ENCODE measurements around the gene SERINC3. TPM values are rescaled to one million over a fixed set of nuclear protein-coding genes. Genes with fewer than 3 reads are reported as not detected.

SERINC3 gene
- total and polyA plus RNA-seq, 10 of the 15 experiments (the other 5 are each of a cell fraction or from before 2014, with no cell fraction given) = 24.5 to 96.8 (median 38.8) TPM

DNA sequence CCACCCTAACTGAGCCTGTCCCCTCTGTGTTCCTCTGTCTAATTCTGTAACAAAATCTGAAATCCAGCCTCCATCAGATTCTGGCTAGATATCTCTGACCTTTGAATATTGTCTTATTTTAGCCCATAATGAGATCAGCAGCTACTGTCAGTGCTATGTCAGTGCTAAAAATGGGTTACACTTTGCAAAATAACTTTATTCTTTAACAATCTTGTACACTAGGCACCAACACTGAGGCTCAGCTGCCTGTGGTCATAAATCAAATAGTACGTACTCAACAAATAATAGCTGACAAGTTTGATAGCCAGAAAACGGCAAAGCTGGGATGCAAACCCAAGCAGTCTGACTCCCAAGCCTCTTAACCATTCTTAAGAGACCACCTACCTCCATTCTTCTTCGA lies 24.1 kb downstream of the SERINC3 start:
- intact Hi-C loops (cut with micrococcal nuclease; ENCODE audit: unreplicated experiment) (no loop called here), in situ Hi-C loops (cut with MboI) (no loop called here)
- DNase-seq (ENCODE audit: low read depth, low spot score) (no peak), ATAC-seq (no peak), FAIRE-seq (no peak)
- Histone ChIP-seq H3K9me3 (replicated peaks; ENCODE audit: control insufficient read depth, insufficient read depth, low read length) (no peaks in the 10 kb centered on the region), H3K27ac (ENCODE audit: control insufficient read depth, insufficient read depth) (no peak overlapping the region), H3K27me3 (replicated peaks in 1 of 2; ENCODE audit: control insufficient read depth in 2 of 2, insufficient read depth in 2 of 2, low read length in 1 of 2) (no peaks in the 10 kb centered on the region), H3K36me3 (ENCODE audit: control insufficient read depth in 2 of 2, insufficient read depth in 2 of 2, low read length in 1 of 2) (peaks cover 16 to 25% of the 10 kb centered on the region in 2 experiments), H3K4me2 (ENCODE audit: control insufficient read depth, insufficient read depth) (no peak overlapping the region), H2AFZ (ENCODE audit: control insufficient read depth, low read depth, low read length) (no peak overlapping the region), H3K79me2 (ENCODE audit: control insufficient read depth, insufficient read depth, low read length) (no peaks in the 10 kb centered on the region), H3K9ac (ENCODE audit: control insufficient read depth, insufficient read depth, low read length) (no peak overlapping the region), H4K20me1 (ENCODE audit: control insufficient read depth, insufficient read depth) (no peaks in the 10 kb centered on the region), H3K4me1 (ENCODE audit: control insufficient read depth, insufficient read depth, low read length) (peaks cover 11% of the 10 kb centered on the region), H3K4me3 (no peak overlapping the region)
- BruUV-seq (replicated peaks) = no TSS peak
- ChIA-PET SMC1A (ENCODE audit: uncharacterized antibody, unreplicated experiment) (interaction anchor here (0.9 to 1.1 kb wide), 3 partner anchors 26 to 113 kb away, joined by 3 to 4 read pairs (median 3); no protein-coding TSS in a partner anchor), RAD21 (ENCODE audit: unreplicated experiment) (no interaction called here), POLR2A (interaction anchor here (0.9 kb wide), 1 partner anchor 26 kb away, joined by 3 read pairs; no protein-coding TSS in a partner anchor), CTCF (interaction anchor here (1.1 to 1.5 kb wide), 3 partner anchors 21 to 36 kb away, joined by 3 to 6 read pairs (median 3); no protein-coding TSS in a partner anchor)
- TF ChIP-seq ETV6 (conservative IDR thresholded peaks at IDR 0.05 in 1 of 2, IDR thresholded peaks at IDR 0.05 in 1 of 2; ENCODE audit: borderline replicate concordance in 1 of 2, low read depth in 1 of 2) (no peak), FOXK2 (IDR thresholded peaks at IDR 0.05) (no peak), NFYB (IDR thresholded peaks at IDR 0.05; ENCODE audit: insufficient read depth, low read depth, low read length) (no peak), FOXM1 (IDR thresholded peaks at IDR 0.05; ENCODE audit: low read depth, low read length) (0 out of 2 replicates have a peak, but pooled peaks have one; percentile 4)
- 99% methylated on average over 3 of the region's 3 CpGs for WGBS (ENCODE audit: insufficient coverage, insufficient replicate concordance, low lambda C conversion rate, missing lambda C conversion rate)

- SMC1A ChIA-PET (ENCODE audit: uncharacterized antibody, unreplicated experiment) = interaction anchor here (1.0 kb wide), 1 partner anchor 27 kb away, joined by 3 read pairs; no protein-coding TSS in a partner anchor
- CTCF ChIA-PET = no interaction called here
- BruUV-seq (replicated peaks) = no TSS peak
- 3% methylated on average over 3 of the region's 3 CpGs for WGBS (ENCODE audit: insufficient coverage, insufficient replicate concordance, low lambda C conversion rate, missing lambda C conversion rate)
- H3K36me3 ChIP-seq (ENCODE audit: control insufficient read depth in 2 of 2, insufficient read depth in 2 of 2, low read length in 1 of 2) = peaks cover 11 to 30% of the 10 kb centered on the region in 2 experiments
- H3K4me1 ChIP-seq (ENCODE audit: control insufficient read depth, insufficient read depth, low read length) = peaks cover 14% of the 10 kb centered on the region
- ATAC-seq (peak; percentile 67), FAIRE-seq (no peak), DNase-seq (ENCODE audit: low read depth, low spot score) (no peak)
- RAD21 ChIA-PET (ENCODE audit: unreplicated experiment) = no interaction called here
- no peaks in the 10 kb centered on the region for H4K20me1 ChIP-seq (ENCODE audit: control insufficient read depth, insufficient read depth)
- H3K9me3 ChIP-seq (replicated peaks; ENCODE audit: control insufficient read depth, insufficient read depth, low read length) = no peaks in the 10 kb centered on the region
- H3K27ac ChIP-seq (ENCODE audit: control insufficient read depth, insufficient read depth) = peak overlapping the region; percentile 48; the same call in 1 of the 2 replicates
- no peaks in the 10 kb centered on the region for H3K27me3 ChIP-seq (replicated peaks in 1 of 2; ENCODE audit: control insufficient read depth in 2 of 2, insufficient read depth in 2 of 2, low read length in 1 of 2)
- in situ Hi-C loops (cut with MboI) = no loop called here
- intact Hi-C loops (cut with micrococcal nuclease; ENCODE audit: unreplicated experiment) = no loop called here
- H3K79me2 ChIP-seq (ENCODE audit: control insufficient read depth, insufficient read depth, low read length) = no peaks in the 10 kb centered on the region
- no peak overlapping the region for H2AFZ ChIP-seq (ENCODE audit: control insufficient read depth, low read depth, low read length)
- H3K4me3 ChIP-seq = no peak overlapping the region
- H3K9ac ChIP-seq (ENCODE audit: control insufficient read depth, insufficient read depth, low read length) = no peak overlapping the region; the same call in 1 of the 2 replicates
- POLR2A ChIA-PET = no interaction called here
- peak overlapping the region; percentile 51 for H3K4me2 ChIP-seq (ENCODE audit: control insufficient read depth, insufficient read depth)
- TF ChIP-seq CREM (IDR thresholded peaks at IDR 0.05; ENCODE audit: low read depth) = peak; percentile 52; the same call in 1 of the 2 replicates
- no peak for TF ChIP-seq YBX1 (IDR thresholded peaks at IDR 0.05)
- no peak for TF ChIP-seq NFYA (IDR thresholded peaks at IDR 0.05; ENCODE audit: borderline replicate concordance, low read depth, low read length)
- TF ChIP-seq EED (IDR thresholded peaks at IDR 0.05; ENCODE audit: low read depth) = peak; percentile 76
- TF ChIP-seq PAX5 (IDR thresholded peaks at IDR 0.05; ENCODE audit: borderline replicate concordance, low read depth, low read length) = peak; percentile 29; the same call in 1 of the 2 replicates
- no peak for TF ChIP-seq ZNF384 (IDR thresholded peaks at IDR 0.05; ENCODE audit: borderline replicate concordance, low read depth, low read length)
- TF ChIP-seq, protein P1, sequence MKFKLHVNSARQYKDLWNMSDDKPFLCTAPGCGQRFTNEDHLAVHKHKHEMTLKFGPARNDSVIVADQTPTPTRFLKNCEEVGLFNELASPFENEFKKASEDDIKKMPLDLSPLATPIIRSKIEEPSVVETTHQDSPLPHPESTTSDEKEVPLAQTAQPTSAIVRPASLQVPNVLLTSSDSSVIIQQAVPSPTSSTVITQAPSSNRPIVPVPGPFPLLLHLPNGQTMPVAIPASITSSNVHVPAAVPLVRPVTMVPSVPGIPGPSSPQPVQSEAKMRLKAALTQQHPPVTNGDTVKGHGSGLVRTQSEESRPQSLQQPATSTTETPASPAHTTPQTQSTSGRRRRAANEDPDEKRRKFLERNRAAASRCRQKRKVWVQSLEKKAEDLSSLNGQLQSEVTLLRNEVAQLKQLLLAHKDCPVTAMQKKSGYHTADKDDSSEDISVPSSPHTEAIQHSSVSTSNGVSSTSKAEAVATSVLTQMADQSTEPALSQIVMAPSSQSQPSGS (IDR thresholded peaks at IDR 0.05; ENCODE audit: low read length) = 0 out of 2 replicates have a peak, but pooled peaks have one; percentile 33
- TF ChIP-seq BRCA1 (IDR thresholded peaks at IDR 0.05; ENCODE audit: low read depth, low read length) = no peak
- no peak for TF ChIP-seq ZZZ3 (IDR thresholded peaks at IDR 0.05; ENCODE audit: control insufficient read depth, insufficient read length, low read depth)
- no peak for TF ChIP-seq NBN (IDR thresholded peaks at IDR 0.05)
- TF ChIP-seq EZH2 (IDR thresholded peaks at IDR 0.05; ENCODE audit: borderline replicate concordance, control insufficient read depth, low read depth, low read length) = no peak
These were observed 24.9 kb downstream of the SERINC3 start for GRCh38 chr20:44496976-44497375.
